Tibial nerve (tissue), 4 donors: ENCODE data around the gene TMC3.

Experiments used
- CTCF ChIP-seq, 5 experiments: fragments of 200-600 bp in 3 of 5; fragments of 450-650 bp in 2 of 5; sonication (generic) in 3 of 5; IDR thresholded peaks; one replicate each; pipeline ENCODE4 v1.5.1; 2016 to 2019; ENCODE audit warnings: antibody characterized with exemption in 5 of 5, mild to moderate bottlenecking in 3 of 5, moderate library complexity in 2 of 5
- EP300 ChIP-seq, 2 donors: sonication (generic); formaldehyde crosslinking; IDR thresholded peaks; one replicate each; pipeline ENCODE4 v1.6.1; 2017; ENCODE audit warnings: antibody characterized with exemption in 2 of 2, mild to moderate bottlenecking in 1 of 2

DNA sequence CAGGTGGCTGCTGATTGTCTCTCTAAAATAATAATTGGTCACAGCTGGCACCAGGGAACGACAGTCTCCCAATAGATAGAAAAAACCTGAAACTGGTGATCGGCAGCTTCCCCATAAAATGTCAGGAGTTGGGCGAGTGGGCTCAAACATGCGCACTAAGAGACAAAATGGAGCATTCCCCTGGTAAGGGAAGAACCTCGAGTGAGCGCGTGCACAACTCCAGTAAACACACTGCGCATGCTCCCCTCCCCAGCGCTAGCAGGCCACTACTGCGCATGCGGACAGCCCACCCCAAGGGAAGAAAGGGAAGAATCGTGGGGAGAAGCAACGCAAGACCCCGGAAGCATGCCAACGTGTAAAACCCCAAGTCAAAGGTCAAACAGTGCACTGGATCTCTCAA is 42.4 kb downstream of the TMC3 start:
- TF ChIP-seq CTCF (IDR thresholded peaks at IDR 0.05) (no peak), EP300 (IDR thresholded peaks at IDR 0.05) (no peak)
